MM.1S (cell line): Measurements from ENCODE around the gene ARHGAP26.
"Not testable (repeated sequence)": the region's sequence is repeated elsewhere in the genome, so short reads cannot be mapped to it uniquely, and the experiment has no call there.

Experiments
- EZH2phosphoT487 ChIP-seq: fragments of 300-600 bp; sonication (generic); IDR thresholded peaks from 2 replicates; pipeline ENCODE4 v1.6.1; 2018; ENCODE audit warnings: antibody characterized with exemption, low read length
- TF ChIP-seq, protein P1 (sequence below): fragments of 300-600 bp; sonication (generic); IDR thresholded peaks from 2 replicates; pipeline ENCODE4 v1.5.1; 2016; ENCODE audit warnings: antibody characterized with exemption, low read length, mixed read lengths

DNA sequence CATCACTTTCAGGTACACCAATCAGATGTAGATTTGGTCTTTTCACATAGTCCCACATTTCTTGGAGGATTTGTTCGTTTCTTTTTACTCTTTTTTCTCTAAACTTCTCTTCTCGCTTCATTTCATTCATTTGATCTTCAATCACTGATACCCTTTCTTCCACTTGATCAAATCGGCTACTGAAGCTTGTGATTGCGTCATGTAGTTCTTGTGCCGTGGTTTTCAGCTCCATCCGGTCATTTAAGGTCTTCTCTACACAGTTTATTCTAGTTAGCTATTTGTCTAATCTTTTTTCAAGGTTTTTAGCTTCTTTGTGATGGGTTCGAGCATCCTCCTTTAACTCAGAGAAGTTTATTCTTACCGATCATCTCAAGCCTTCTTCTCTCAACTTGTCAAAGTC lies 219.9 kb downstream of the ARHGAP26 start:
- TF ChIP-seq, protein P1, sequence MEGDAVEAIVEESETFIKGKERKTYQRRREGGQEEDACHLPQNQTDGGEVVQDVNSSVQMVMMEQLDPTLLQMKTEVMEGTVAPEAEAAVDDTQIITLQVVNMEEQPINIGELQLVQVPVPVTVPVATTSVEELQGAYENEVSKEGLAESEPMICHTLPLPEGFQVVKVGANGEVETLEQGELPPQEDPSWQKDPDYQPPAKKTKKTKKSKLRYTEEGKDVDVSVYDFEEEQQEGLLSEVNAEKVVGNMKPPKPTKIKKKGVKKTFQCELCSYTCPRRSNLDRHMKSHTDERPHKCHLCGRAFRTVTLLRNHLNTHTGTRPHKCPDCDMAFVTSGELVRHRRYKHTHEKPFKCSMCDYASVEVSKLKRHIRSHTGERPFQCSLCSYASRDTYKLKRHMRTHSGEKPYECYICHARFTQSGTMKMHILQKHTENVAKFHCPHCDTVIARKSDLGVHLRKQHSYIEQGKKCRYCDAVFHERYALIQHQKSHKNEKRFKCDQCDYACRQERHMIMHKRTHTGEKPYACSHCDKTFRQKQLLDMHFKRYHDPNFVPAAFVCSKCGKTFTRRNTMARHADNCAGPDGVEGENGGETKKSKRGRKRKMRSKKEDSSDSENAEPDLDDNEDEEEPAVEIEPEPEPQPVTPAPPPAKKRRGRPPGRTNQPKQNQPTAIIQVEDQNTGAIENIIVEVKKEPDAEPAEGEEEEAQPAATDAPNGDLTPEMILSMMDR, result not testable (repeated sequence)
- TF ChIP-seq EZH2phosphoT487, result not testable (repeated sequence)
